ENCODE results near the gene ZNF443.
A peak's percentile ranks its signal among the peaks of the same experiment; 100 is the strongest.
"Not testable (repeated sequence)": the region's sequence is repeated elsewhere in the genome, so short reads cannot be mapped to it uniquely, and the experiment has no call there.

Gene ZNF443

DNA sequence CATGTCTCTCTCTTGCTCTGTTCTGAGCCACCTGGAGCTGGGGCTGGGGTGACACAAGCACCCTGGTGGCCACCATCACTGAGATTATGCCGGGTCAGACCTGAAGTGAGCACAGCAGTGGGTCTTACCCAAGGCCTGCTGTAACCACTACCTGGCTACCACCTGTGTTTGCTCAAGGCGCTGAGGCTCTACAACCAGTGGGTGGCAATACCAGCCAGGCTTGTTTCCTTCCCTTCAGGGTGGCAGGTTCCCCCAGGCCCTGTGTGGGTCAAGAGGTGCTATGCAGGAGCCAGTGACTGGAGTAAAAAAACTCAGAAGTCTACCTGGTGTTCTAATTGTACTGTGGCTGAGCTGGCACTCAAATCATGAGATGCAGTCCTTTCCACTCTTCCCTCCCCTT, 8.0 kb upstream of the ZNF443 start:
- no peak for DNase-seq (ENCODE audit: low read depth)

DNA sequence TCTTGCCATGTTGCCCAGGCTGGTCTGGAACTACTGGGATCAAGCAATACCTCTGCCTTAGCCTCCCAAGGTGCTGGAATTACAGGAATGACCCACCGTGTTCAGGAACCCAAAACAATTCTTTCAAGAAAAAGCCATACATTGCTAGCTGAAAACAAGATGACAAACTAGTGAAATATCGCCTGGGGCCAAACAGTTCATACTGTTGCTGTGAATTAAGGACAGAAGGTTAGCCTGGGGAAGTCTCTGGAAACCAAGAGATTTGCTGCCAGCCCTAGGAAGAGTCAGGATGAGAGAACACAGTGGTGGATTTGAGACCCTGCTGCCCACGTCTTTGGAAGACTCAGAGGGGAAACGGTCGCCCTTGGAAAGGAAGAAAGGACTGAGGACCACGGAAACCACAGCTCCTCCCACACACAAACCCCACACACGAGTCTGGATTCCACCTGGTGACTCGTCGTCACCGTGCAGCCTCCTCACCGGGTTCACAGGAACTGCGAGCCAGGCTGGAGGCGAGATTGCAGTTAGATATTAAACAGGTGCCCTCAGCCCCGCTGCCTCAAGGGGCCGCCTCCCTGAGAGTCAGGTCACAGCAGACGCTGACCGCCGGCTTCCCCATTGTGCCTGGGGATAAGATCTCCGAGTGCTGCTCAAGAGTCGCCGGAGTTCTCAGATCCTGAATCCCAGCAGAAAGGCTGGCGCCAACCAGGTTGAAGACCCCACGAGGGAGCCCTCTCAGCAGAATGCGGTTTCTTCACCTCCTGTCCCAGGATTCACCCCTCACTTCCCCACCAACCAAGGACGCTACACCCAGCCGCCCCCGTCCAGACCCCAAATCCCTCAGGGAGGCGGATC, 908 bp downstream of the ZNF443 start:
- peak overlapping the region; percentile 78 for H3K4me3 ChIP-seq (ENCODE audit: low read depth, low read length)
- DNase-seq (ENCODE audit: low read depth), result not testable (repeated sequence)

More for the DNA sequence above, 8.0 kb upstream of the ZNF443 start:
- TF ChIP-seq CTCF (IDR thresholded peaks at IDR 0.05; ENCODE audit: control insufficient read depth, extremely low read depth, insufficient read depth), result no peak
- H3K4me3 ChIP-seq (ENCODE audit: low read depth, low read length), result no peak overlapping the region

DNA sequence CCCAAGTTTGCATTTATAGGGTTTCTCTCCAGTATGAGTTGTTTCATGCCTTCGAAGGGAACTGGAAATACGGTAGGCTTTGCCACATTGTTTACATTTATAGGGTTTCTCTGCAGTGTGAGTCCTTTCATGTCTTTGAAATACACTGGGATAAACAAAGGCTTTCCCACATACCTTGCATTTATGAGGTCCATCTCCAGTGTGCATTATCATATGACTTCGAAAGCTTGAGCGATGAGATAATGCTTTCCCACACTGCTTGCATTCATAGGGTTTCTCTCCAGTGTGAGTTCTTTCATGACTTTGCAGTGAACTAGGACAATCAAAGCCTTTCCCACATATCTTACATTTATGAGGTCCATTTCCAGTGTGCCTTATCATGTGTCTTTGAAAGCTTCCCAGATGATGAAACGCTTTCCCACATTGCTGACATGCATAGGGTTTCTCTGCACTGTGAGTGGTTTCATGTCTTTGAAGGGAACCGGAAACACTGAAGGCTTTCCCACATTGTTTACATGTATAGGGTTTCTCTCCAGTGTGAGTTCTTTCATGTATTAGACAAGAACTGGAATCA, 10.0 kb downstream of the ZNF443 start:
- H3K4me3 ChIP-seq (ENCODE audit: low read depth, low read length); DNase-seq (ENCODE audit: low read depth): not testable (repeated sequence)

GRCh38 chr19:12425888-12426274, 14.9 kb downstream of the ZNF443 start:
- no peak for TF ChIP-seq CTCF (IDR thresholded peaks at IDR 0.05; ENCODE audit: control insufficient read depth, extremely low read depth, insufficient read depth)
- H3K4me3 ChIP-seq (ENCODE audit: low read depth, low read length), result no peak overlapping the region
- DNase-seq (ENCODE audit: low read depth), result no peak

DNA sequence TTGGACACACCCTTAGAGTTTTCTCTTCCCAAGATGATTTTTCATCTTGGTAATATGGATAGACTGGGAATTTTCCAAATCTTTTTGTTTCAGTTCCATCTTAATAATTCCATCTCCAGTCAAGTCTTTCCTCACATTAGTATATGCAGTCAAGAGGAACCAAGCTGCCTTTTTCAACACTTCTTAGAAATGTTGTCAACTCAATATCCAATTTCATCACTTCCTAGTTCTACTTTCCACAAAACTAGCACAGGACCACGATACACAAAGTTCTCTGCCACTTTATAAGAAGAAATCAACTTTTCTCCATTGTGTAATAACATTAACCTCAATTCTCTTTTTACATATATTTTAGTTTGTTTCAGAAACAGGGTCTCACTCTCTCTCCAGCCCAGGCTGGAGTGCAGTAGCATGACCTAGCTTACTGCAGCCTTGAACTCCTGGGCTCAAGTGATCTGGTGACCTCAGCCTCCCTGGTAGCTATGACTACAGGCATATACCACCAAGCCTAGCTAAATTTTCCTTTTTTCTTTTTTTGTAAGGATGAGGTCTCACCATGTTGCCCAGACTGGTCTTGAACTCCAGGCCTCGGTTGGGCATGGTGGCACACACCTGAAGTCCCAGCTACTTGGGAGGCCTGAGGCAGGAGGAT, 15.5 kb downstream of the ZNF443 start:
- TF ChIP-seq CTCF (IDR thresholded peaks at IDR 0.05; ENCODE audit: control insufficient read depth, extremely low read depth, insufficient read depth), result no peak
- H3K4me3 ChIP-seq (ENCODE audit: low read depth, low read length), result no peak overlapping the region
- DNase-seq (ENCODE audit: low read depth), result no peak

GRCh38 chr19:12417273-12417672, 23.5 kb downstream of the ZNF443 start:
- not testable (repeated sequence) for H3K4me3 ChIP-seq (ENCODE audit: low read depth, low read length); DNase-seq (ENCODE audit: low read depth)

- no peak for DNase-seq (ENCODE audit: low read depth)
- no peak overlapping the region for H3K4me3 ChIP-seq (ENCODE audit: low read depth, low read length)
- no peak for TF ChIP-seq CTCF (IDR thresholded peaks at IDR 0.05; ENCODE audit: control insufficient read depth, extremely low read depth, insufficient read depth)
Measured at GRCh38 chr19:12411893-12412292, 28.9 kb downstream of the ZNF443 start.

DNA sequence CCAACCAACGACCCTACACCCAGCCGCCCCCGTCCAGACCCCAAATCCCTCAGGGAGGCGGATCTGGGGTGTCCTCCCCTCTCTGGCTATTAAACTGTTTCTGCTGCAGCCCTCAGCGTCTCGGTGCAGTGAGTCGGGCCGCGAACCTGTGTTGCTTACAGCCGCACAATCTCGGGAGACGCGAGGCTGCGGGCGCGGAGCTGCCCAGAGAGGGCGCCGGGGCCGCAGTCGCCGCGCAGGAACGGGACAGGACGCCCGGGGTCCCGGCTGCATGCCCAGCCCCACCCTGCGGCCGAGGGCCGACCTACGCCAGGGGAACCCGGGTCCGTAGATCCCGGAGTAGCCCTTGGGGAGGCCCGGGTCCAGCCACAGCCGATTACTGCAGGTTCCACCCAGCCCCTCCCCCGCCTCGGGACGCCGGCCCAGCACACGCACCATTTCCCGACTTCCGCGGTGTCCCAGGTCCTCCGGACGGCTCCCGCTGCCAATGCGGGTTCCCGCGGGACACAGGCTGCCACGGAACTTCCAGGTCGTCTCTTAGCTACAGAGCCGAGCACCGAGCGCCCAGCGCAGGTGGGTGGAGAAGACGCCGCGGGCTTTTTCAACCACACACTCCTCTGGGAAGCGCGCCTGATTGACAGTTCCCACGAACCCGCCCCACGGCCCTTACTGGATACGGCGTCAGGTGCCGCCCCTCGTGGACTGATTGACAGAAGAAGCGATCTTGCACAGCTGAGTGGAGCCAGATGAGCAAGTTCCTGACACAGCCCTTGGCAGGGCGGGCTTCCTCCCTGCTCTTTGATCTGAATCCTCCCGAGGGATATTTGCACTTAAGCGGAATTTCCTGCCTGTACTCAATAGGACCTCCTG, 40.0 kb downstream of the ZNF443 start, which contains the start of gene ZNF799:
Gene ZNF799, minus strand, starts transcription at position 639 of the 870 bp plus-strand sequence. Its CDS starts 201 bp downstream, at position 438.
- peak; percentile 98 for DNase-seq (ENCODE audit: low read depth)
- TF ChIP-seq CTCF (IDR thresholded peaks at IDR 0.05; ENCODE audit: control insufficient read depth, extremely low read depth, insufficient read depth), result peak; percentile 22

GRCh38 chr19:12399901-12400632, 40.8 kb downstream of the ZNF443 start:
- not testable (repeated sequence) for DNase-seq (ENCODE audit: low read depth)
- H3K4me3 ChIP-seq (ENCODE audit: low read depth, low read length), result peak overlapping the region; percentile 87

More for the DNA sequence above, 40.0 kb downstream of the ZNF443 start, which contains the start of gene ZNF799:
- peak within 1 kb of the TSS; percentile 87 for H3K4me3 ChIP-seq (ENCODE audit: low read depth, low read length)

GRCh38 chr19:12391148-12391547, 49.7 kb downstream of the ZNF443 start:
- H3K4me3 ChIP-seq (ENCODE audit: low read depth, low read length); DNase-seq (ENCODE audit: low read depth): not testable (repeated sequence)

DNA sequence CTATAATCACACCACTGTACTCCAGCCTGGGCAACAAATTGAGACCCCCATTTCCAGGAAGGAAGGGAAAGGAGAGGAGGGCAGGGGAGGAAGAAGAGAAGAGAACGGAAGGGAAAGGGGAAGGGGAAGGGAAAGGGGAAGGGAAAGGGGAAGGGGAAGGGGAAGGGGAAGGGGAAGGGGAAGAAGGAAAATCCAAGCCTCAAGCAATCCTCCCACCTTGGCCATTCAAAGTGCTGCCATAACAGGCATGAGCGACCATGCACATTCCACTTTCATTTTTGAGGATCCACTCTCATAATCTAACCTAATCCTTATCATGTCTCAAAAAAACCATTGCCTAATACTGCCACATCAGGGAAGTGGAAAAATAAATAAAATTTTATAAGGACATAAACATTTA, 54.5 kb downstream of the ZNF443 start:
- H3K4me3 ChIP-seq (ENCODE audit: low read depth, low read length); DNase-seq (ENCODE audit: low read depth): not testable (repeated sequence)

Measured in LNCaP clone FGC (cell line).